ENCODE data around the gene BRD8.
"Not testable (repeated sequence)": the region's sequence is repeated elsewhere in the genome, so short reads cannot be mapped to it uniquely, and the experiment has no call there.

BRD8 gene

DNA sequence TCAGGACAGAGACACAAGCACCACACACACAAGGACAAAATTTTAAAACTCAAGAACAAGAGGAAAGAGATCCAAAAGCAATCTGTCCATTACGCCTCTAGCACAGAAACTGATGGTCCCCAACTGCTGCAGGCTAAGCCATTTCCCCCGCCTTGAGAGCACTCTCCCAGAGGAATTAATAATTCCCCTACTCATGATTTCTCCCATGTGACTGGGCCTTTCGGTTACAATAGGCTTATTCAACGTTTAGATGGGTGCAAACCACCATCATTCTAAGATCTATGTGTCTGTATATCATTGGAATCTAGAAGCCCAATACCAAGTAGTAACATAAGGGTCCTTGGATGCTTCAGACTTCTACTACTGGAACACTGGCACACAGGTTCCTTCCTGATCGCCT is 18.8 kb downstream of the BRD8 start:
- DNase-seq (ENCODE audit: low read depth in 2 of 2) = no peak

DNA sequence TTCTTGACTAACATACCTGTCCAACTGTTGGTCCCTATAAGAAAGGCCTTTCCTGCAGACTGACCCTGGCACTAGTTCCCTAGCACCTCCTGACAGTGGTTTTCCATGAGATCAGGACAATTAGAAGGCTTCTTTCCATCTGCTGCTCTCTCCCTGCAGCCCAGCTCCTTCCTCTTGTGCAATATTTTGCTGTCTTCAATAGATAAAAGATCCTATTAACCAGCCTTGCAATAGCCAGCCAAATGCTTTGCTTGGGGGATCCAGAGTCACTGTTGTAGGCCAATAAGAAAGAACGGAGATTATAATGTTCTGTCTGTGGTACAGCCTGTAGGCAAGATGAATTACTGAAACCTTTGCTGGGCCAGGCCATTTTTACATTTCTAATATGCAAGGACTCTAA is 20.8 kb downstream of the BRD8 start:
- DNase-seq (ENCODE audit: low read depth in 2 of 2) = no peak

DNA sequence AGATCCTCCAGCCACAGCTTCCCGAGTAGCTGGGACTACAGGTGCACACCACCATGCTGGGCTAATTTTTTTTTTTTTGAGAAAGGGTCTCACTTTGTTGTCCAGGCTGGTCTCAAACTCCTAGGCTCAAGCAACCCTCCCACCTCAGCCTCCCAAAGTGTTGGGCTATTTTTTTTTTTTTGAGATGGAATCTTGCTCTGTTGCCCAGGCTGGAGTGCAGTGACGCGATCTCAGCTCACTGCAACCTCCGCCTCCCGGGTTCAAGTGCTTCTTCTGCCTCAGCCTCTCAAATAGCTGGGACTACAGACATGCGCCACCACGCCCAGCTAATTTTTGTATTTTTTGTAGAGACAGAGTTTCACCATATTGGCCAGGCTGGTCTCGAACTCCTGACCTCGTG is 22.5 kb downstream of the BRD8 start:
- not testable (repeated sequence) for DNase-seq (ENCODE audit: low read depth in 2 of 2)

DNA sequence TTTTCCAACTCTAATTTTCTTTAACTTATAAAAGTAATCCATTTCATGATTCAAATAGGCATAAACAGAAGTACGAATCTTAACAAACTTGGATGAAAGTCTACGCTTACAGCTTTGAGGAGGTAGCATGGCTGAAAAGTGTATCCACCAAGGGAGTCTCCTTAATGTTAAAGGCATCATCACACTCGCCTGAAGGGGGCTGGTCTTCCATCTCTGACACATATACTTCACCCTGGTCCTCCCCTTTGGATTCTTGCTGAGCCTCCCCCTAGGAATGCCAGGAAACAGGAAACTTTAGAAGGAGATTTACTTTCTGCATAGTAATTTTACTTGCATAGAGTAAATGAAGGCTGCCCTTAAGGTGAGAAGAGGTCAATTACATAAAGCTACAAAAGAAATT is 28.9 kb downstream of the BRD8 start:
- no peak for DNase-seq (ENCODE audit: low read depth in 2 of 2)

DNA sequence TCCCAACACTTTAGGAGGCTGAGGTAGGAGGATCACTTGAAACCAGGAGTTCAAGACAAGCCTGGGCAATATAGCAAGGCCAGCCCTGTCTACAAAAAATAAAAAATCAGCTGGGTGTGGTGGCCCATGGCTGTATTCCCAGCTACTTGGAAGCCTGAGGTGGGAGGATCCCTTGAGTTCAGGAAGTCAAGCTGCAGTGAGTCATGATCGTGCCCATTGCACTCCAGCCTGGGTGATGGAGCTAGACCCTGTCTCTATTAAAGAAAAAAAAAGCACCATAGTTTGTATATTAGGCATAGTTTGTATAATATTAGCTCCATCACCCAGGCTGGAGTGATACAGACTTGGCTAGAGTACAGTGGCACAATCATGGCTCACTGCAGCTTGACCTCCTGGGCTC is 29.6 kb downstream of the BRD8 start:
- DNase-seq (ENCODE audit: low read depth in 2 of 2) = peak; percentile 18 to 28

DNA sequence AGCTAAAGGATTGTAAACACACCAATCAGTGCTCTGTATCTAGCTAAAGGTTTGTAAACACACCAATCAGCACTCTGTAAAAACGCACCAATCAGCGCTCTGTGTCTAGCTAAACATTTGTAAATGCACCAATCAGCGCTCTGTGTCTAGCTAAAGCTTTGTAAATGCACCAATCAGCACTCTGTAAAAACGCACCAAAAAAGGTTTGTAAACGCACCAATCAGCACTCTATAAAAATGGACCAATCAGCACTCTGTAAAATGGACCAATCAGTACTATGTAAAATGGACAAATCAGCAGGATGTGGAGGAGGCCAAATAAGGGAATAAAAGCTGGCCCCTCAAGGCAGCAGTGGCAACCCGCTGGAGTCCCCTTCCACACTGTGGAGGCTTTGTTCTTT is 34.9 kb downstream of the BRD8 start:
- not testable (repeated sequence) for DNase-seq (ENCODE audit: low read depth in 2 of 2)

DNA sequence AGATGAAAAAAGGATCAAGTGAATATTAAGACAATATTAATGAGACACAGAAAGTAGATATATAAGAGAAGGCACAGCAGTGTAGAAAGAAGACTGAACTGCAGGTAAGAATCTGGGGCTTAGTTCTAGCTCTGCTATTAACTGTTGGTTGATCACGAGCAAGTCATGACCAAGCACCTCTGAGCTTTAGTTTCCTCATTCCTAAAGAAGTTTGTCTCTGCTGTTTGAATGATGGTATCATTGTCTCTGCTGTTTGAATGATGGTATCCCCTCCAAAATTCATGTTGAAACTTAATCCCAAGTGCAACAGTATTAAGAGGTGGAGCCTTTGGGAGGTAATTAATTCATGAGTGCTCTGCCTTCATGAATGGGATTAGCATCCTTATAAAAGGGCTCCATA is 36.7 kb downstream of the BRD8 start:
- DNase-seq (ENCODE audit: low read depth in 2 of 2) = no peak

DNA sequence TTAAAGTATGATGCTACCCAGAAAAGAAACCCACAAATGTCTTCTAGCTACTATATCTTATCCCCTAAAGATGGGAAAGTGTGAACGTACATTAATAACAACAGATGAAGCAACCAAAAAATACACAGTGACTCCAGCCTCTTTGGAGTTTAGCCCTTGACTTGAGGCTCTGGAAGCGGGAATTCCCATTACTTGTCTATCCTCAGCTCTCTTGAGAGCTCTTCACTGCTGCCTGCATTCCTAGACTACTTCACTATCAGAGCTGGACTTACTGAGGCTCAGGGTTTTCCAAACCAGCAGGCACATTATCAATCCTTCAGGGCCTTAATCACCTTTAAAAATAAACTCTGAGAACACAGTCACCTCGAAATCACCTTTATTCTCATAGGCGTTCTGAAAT is 38.2 kb downstream of the BRD8 start:
- DNase-seq (ENCODE audit: low read depth in 2 of 2) = no peak

DNA sequence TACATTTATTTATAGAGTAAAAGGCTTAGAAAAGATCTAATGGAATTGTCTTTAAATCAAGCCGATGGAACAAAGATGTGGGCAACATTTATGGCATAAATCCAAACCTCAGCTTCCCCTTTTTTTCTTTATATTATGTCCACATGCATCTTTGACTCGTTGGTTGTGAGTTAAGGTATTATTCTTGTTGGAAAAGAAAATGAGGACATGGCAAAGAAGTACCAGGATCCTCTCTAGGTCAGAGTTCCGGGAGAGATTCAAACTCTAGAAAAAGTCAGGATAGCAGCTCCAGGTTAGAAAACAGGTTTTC is 38.7 kb downstream of the BRD8 start:
- DNase-seq (ENCODE audit: low read depth in 2 of 2) = no peak

DNA sequence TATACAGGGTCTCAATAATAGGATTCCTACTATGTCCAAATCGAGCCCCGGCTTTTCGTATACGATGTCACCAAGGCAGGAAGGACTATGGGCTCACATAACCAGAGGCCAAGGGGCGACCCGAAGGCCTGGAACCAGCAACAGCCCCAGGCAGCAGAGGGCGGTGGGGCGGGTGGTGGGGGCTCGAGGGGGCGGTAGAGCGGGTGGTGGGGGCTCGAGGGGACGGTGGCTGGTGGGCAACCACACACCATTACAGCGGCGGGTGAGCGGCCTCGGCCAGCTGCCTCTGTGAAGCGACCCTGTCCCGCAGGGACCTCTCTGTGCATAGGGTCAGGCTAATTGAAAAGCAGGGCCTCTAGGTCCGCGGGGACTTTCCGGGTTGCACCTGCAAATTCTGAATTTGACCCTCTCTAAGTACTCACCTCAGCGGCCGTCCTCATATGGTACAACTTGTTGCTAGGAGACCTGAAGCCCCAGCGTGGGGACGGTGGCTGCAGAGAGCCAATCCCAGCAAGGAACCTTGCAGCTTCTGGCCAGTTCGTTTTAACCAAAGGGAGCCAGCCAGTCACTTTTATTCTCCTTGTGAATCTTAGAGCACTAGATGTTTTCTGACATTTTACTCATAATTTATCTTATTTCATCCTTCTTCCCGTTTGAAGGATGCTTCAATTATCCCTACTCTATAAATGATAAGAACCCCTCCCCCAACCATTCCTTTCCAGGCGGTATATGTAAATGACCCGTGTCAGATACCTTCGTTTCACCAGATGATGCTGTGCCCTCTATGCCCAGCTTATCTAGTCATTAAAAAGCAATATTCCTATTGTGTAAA is 39.3 kb downstream of the BRD8 start, which contains the start of gene NME5:
Gene NME5, minus strand, starts transcription at position 480 of the 832 bp plus-strand sequence. CDS start 648 bp downstream, outside the sequence.
- DNase-seq (ENCODE audit: low read depth in 2 of 2) = no peak

DNA sequence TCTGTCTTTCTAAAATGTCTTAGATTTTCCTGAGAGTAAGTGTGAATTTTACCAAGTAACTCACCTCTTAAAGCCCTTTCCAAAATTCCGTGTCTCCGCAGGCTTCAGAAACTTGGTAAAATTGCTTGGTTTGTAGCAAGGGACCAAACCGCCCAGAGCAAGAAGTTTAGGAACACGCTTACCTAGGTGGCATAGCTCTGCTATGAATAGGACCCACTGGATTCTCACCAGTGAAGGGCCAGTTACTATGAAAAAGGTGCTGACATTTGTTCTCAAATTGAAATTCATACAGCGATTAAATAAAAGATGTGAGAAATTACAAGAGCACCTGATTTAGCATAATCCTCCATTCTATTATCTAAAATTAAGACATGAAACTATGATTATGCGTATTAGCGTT is 45.9 kb downstream of the BRD8 start:
- no peak for DNase-seq (ENCODE audit: low read depth in 2 of 2)

DNA sequence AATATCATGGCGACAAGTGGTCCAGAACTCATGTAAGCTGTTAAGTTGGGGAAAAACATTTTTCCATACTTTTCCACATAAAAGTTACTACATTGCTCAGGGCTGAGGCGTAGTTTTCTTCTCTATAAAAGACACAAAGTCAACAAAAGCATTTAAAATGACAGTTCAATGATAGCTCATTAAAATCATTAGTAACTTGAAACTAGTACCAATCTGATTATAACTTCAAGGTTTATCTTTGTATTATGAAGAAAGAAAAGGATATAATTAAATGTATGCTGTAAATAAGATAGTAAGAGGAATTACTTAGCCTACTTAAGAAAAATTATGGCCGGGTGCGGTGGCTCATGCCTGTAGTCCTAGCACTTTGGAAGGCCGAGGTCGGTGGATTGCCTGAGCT is 49.1 kb downstream of the BRD8 start:
- no peak for DNase-seq (ENCODE audit: low read depth in 2 of 2)

DNA sequence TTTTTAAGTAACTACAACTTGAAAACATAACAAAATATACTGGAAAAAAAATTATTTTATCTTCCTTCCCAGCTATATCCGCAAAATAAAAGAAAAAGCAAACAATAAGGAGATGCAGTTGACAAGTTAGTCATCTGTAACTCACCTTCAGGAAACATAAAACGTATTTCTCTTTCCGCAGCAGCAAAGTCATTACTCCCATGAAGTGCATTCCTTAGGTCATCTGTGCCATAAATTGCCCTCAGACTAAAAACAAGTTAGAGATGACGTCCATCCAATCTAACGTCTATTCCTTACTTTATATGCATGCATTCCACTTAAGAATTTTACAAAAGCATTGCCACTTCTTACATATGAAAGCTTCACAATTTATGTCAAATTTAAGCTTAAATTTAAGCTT is 50.1 kb downstream of the BRD8 start:
- DNase-seq (ENCODE audit: low read depth in 2 of 2) = no peak

DNA sequence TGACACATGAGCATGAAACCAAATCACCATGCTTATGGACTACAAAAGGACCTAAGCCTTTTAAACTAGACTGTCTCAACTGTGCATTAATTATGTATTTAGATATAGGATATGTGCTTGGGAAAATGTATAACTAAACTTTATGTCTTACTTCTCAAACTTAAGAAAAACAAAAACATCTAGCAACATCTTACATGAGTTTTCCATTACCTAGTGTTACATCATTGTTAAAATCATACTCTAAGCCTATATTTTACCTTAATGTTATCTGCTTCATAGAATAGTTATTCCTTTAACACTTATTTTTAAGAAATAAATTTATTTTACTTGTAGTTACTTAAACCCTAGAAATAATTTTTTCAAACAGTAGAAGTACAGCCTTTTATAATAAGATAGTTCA is 63.2 kb downstream of the BRD8 start:
- no peak for DNase-seq (ENCODE audit: low read depth in 2 of 2)

DNA sequence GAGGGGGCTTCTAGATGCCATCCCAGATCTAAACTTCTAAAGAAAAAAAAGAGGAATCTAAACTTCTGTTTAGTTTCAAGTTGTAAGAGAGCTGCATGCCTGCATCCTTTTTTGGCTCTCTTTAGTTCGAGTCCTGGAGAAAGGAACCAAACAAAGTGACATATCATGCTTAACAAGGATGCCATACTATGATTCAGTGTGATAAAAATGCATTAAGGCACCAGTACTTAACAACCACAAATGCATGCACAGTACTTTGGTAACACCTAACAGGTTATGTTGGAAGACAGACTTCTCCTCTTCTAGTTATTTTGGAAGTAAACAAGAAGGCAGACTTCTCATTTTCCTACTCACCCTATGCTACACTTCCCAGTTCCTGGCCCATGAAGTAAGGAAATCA is 66.5 kb downstream of the BRD8 start:
- no peak for DNase-seq (ENCODE audit: low read depth in 2 of 2)

DNA sequence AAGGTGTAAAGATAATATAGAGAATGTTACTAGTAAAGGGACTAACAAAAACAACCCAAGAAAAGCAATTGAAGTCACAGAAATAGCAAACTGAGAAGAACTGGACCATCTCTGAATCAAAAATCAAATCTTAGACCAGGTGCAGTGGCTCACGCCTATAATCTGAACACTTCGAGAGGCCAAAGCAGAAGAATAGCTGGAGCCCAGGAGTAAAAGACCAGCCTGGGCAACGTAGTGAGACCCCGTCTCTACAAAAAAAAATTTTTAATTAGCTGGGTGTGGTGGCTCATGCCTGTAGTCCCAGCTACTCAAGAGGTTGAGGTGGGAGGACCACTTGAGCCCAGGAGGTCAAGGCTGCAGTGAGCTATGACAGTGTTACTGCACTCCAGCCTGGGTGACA is 67.2 kb downstream of the BRD8 start:
- no peak for DNase-seq (ENCODE audit: low read depth in 2 of 2)

DNA sequence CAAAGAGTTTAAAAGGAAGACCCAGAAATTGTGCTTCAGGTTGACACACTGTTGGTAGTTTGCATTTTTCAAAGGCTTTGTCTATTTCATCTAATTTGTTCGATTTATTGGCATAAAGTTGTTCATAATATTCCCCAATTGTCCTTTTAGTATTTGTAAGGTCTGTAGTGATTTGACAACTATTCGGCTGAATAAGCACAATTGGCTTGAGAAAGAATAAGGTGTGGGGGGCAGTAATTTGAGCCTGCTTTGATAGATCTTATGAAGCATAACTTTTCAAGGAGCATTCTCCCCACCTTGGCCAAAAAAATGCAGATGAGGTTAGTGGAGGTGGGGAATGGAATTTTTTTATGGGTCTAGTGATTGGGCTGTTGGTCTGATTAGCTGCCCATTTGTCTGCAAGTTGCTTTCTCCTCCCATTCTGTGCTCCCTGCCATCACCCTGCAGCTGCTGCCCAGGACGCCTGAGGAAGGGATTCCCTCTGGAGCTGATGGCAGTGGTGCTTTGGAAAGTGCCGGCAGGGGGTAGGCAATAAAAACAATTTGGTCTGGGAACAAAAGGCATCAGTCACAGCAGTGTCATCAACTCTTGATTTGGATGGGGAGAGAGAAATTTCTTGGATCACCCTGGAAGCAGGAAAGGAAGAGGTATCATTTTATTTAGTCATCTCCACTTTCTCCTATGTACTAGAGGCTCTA is 68.0 kb downstream of the BRD8 start:
- no peak for DNase-seq (ENCODE audit: low read depth in 2 of 2)

DNA sequence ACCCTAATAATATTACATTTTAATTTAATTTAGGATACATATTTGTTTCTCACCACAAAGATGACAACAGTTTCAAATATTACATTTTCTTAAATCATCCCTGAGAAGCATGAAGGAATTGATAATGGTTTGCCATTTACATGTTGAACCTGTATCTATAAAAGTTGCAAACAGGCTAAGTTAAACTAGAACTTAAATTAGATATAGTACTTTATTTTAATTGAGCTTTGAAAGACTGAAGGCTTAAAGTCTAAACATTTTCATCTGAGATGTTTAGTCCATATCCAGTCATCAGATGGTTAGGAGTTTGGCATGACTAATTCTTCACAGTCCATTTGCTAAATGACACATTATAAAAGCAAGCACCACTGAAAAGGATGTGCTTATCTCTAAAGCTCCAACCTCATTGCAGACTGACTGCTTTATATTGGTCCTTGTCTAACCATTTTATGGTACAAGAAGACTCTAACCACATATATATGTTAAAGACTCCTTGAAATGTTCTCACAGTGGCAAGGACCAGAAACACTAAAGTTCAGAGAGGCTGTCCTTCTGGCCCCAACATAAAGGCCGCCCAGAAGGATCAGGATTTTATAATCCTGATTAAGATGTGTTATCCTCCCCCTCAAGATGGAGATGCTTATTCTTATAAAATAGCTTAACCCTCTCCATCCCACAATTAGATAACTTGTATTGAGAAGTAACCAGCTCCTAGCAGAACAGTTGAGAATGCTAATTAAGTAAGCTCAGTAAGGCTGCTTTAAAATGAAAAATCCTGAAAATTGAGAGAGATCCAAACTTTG is 68.8 kb downstream of the BRD8 start:
- no peak for DNase-seq (ENCODE audit: low read depth in 2 of 2)

DNA sequence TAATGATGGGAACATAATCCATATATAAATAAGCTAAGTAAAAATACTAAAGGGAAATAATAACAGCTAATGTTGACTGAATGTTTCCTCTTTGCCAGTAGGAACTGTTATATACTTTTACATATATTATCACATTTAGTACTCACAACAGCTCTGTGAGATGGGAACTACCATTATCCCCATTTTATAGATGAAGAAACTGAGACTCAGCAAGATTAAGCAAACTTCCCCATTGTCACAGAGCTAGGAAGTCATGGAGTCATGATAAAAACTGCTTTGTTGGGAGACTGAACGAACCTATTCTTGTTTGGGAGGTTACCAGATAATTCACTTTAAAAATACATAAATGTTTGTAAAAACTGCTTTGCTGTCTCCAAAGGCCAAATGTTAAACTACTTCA is 71.2 kb downstream of the BRD8 start:
- DNase-seq (ENCODE audit: low read depth in 2 of 2) = no peak

DNA sequence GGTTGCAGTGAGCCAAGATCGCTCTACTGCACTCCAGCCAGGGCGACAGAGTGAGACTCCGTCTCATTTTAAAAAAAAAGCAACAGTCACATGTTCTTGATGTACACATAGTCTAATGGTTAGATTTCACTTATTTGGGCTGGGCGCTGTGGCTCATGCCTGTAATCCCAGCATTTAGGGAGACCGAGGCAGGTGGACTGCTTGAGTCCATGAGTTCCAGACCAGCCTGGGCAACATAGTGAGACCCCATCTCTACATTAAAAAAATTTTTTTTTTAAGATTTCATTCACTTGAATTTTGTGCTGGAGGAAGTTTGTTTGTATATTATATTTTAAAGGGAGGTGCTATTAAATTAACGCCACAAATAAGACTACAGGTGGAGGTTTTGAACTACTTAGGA is 72.7 kb downstream of the BRD8 start:
- DNase-seq (ENCODE audit: low read depth in 2 of 2) = no peak

DNA sequence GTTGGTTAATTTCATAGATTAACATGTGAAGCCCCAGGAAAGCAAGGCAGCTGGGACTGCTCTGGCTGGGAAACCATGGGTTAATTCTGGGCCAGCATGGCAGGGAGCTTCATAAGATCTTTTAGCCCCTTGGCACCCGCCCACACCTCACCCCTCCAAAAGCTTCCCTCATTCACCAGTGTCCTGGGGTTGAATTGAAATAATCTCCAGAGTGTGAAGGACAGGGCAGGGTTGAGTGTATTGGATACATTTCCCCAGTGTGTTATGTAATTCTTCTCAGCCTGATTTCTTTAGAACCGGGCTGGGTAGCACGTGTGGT is 75.2 kb downstream of the BRD8 start:
- DNase-seq (ENCODE audit: low read depth in 2 of 2) = no peak

DNA sequence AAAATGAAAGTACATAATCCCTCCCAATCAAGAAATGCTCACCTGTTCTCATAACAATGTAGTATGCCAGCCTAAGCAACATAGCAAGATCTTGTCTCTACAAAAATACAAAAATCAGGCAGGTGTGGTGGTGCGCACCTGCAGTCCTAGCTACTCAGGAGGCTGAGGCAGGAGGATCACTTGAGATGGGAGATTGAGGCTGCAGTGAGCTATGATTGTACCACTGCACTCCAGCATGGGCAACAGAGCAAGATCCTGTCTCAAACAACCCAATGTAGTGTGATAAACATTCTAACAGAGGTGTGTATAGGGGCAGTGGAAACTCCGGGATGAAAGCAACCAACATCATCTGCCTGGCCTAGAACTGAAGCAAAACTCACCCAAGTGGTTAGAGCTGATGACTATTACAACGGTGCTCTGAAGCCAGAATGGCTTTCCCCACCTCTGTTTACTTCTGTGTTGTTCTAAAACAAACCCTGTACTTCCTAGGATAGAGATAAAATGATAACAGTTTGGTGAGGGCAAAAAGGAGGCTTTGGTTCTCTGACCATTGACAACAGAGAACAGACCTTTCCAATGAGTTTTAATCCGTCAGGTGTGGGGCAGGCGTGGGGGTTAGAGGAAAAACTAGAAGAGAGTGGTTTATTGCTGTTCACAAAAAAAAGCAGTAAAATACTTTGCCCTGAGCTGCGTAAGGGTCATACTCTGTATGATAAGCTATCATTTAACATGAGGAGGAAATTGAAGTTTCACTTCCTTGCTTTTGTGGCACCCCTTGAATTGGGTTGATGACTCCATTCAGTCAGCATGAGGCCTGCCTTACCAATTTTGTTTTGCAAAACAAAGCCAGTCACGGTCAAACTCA is 75.7 kb downstream of the BRD8 start:
- no peak for DNase-seq (ENCODE audit: low read depth in 2 of 2)
